Subcutaneous adipose tissue (tissue), 4 donors: ENCODE data around the gene TOP3A. TPM values are rescaled to one million over a fixed set of nuclear protein-coding genes. Genes with fewer than 3 reads are reported as not detected.

ENCODE experiments used
- total RNA-seq, 4 donors: library from RNA; depleted of rRNA; stranded (reverse); fragments of >200 nt; gene quantifications; one replicate each; pipeline ENCODE4 v1.1.0, GENCODE V29; 2016
- TF ChIP-seq, protein P1 (sequence below): fragments of 450-650 bp; IDR thresholded peaks from one replicate; pipeline ENCODE4 v1.5.1; 2016; ENCODE audit warnings: low read depth, mild to moderate bottlenecking, control low read depth, antibody characterized with exemption, moderate library complexity

Gene TOP3A, protein sequence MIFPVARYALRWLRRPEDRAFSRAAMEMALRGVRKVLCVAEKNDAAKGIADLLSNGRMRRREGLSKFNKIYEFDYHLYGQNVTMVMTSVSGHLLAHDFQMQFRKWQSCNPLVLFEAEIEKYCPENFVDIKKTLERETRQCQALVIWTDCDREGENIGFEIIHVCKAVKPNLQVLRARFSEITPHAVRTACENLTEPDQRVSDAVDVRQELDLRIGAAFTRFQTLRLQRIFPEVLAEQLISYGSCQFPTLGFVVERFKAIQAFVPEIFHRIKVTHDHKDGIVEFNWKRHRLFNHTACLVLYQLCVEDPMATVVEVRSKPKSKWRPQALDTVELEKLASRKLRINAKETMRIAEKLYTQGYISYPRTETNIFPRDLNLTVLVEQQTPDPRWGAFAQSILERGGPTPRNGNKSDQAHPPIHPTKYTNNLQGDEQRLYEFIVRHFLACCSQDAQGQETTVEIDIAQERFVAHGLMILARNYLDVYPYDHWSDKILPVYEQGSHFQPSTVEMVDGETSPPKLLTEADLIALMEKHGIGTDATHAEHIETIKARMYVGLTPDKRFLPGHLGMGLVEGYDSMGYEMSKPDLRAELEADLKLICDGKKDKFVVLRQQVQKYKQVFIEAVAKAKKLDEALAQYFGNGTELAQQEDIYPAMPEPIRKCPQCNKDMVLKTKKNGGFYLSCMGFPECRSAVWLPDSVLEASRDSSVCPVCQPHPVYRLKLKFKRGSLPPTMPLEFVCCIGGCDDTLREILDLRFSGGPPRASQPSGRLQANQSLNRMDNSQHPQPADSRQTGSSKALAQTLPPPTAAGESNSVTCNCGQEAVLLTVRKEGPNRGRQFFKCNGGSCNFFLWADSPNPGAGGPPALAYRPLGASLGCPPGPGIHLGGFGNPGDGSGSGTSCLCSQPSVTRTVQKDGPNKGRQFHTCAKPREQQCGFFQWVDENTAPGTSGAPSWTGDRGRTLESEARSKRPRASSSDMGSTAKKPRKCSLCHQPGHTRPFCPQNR
- 10 to 100 TPM; 20.9 to 32.2 (median 27.6) TPM for total RNA-seq

DNA sequence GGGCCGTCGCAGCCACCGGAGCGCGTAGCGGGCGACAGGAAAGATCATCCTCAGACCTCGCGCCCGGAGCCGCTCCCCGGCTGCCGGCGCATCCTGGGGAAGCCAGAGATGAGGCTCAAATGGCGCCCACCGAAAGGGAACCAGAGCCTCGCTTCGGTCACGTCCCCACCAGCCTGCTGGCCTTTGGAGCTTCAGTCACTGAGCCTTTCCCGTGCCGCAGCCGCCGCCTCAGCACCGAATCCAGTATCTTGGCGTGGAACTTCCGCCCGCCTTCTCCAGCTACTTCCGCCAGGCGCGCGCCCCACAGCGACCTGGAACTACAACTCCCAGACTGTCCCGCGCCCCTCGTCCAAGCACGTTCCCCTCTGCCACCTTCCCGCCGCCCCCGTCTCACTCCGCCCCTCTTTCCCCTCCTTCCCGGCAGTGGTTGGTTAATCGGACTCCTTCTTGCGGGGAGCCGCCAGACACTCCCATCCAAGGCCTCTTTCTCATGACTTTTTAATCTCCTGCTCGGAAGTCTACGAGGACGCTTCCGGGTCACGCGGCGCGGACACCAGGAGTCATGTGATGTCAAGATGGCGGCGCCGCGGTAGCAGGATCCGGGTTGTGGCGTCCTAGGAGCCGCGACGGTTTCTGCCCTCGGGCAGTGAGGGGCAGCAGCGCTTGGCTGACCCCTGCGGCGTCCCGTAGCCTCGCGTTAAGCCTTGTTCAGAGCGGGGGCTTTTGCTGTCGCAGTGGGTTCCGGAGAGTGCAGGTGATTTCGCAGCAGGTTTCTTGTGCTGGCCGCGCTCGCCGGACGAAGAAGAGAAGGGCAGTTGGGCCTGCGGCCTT is at the start of gene TOP3A, which contains the start of gene SMCR8:
TSS of gene TOP3A (minus strand) at position 264 of the 831 bp plus-strand sequence. CDS start at position 48, 216 bp downstream.
TSS of gene SMCR8 (plus strand) at position 563 of the 831 bp plus-strand sequence. CDS start 497 bp downstream, outside the sequence.
- TF ChIP-seq, protein P1, sequence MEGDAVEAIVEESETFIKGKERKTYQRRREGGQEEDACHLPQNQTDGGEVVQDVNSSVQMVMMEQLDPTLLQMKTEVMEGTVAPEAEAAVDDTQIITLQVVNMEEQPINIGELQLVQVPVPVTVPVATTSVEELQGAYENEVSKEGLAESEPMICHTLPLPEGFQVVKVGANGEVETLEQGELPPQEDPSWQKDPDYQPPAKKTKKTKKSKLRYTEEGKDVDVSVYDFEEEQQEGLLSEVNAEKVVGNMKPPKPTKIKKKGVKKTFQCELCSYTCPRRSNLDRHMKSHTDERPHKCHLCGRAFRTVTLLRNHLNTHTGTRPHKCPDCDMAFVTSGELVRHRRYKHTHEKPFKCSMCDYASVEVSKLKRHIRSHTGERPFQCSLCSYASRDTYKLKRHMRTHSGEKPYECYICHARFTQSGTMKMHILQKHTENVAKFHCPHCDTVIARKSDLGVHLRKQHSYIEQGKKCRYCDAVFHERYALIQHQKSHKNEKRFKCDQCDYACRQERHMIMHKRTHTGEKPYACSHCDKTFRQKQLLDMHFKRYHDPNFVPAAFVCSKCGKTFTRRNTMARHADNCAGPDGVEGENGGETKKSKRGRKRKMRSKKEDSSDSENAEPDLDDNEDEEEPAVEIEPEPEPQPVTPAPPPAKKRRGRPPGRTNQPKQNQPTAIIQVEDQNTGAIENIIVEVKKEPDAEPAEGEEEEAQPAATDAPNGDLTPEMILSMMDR: no peak

GRCh38 chr17:18364166-18364565 is 49.4 kb upstream of the TOP3A start:
- TF ChIP-seq, protein P1: no peak

DNA sequence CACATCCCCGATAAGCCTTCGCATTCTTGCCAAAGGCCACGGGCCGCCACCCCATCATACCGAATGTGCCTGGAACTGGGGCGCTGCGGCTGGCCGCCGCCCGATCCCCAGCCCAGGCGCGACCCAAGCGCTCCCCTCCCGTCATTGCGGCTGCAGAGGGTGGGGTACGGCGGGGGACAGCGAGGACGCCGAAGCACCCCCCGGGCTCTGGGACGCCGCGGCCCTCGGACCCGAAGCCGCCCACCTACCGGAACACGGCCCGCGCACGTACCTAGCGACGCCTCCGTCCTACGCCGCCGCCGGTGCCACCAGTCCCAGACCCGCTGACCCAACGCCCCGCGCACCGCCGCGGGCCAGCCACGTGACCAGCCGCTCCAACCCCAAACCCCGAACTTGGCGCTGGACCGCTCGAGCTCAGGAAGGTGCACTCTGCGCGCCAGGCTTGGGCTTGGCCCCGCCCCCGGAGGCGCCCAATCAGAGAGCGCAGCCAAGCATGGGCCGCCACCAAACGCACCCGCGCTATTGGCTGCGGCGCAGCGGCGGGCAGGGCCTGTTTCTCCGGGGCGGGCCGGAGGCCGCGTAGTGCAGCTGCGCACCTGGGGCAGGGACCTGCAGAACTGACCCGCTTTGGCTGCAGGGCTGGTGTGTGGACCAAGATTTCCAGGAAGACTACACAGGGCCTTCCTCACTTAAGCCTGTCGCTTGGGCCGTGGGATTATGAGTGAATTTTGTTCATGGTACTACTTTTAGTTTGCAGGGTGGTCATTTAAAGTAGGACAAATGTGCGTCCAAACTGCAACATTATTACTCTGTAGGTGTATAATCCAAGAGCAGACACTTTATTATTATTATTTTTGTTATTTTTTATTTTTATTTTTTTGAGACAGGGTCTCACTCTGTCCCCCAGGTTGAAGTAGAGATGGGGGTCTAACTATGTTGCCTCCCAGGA is 48.6 kb upstream of the TOP3A start, which contains the start of gene SHMT1:
TSS of gene SHMT1 (minus strand) at position 450 of the 949 bp plus-strand sequence. CDS start 7,569 bp downstream, outside the sequence.
- TF ChIP-seq, protein P1: no peak

DNA sequence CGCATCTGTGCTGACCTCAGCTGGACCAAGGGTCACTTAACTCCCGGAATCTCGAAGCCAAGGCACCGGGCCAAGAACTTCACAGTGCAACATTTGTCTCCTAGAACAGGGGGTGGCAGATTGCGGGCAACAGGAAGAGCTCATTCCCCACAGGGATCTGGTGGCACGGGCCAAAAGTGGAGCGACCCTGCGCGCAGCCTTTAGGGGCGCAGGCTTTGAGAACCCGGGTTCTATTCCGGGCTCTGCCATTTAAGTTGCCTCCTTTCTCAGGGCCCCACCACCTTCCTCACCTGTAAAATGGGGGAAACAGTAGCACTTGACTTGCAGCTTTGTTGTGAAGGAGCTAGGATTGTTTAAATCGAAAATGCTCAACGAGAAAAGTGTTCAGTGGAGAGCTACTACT is 47.9 kb upstream of the TOP3A start:
- TF ChIP-seq, protein P1: no peak

DNA sequence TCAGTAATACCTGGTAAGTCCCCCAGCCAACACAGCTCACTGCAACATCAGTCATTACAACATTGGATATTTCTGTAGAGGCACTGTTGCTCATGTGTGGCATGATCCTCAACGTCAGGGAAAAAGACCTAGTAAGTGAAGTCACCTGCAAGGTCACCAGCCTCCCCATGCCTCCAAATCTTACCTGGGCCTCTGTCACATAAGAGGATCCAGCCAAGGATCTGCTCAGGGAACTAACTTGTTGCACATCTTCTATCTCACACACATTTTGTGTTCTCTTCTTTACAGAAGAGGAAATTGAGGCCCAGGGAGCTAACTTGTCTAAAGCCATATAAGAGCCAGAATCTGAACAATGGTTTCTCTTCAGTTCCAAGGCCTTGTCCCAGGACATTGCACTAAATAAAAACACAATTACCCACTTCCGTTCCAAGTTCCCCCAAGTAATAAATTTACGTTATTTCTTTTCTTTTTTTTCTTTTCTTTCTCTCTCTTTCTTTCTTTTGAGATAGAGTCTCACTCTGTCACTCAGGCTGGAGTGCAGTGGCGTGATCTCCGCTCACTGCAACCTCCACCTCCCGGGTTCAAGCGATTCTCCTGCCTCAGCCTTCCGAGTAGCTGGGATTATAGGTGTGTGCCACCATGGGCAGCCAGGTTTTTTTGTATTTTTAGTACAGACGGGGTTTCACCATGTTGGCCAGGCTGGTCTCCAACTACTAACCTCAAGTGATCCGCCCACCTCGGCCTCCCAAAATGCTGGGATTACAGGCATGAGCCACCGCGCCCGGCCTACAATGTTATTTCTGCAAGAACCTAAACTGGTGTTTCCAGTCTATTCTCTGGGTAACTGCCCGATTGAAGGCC is 47.3 kb upstream of the TOP3A start:
- TF ChIP-seq, protein P1: no peak
